Measurements from ENCODE around the gene TM4SF4. TPM values are rescaled to one million over a fixed set of nuclear protein-coding genes. Genes with fewer than 3 reads are reported as not detected.

TM4SF4 gene
- total RNA-seq, 2 experiments from 2014 or later = not detected

GRCh38 chr3:149475451-149476060 lies 1.1 kb downstream of the TM4SF4 start:
- intact Hi-C loops (cut with micrococcal nuclease) = no loop called here
- H3K4me1 Mint-ChIP-seq (ENCODE audit: low read depth) = no peaks in the 10 kb centered on the region
- ChIA-PET CTCF (interaction anchor here (0.6 kb wide), 1 partner anchor 626 kb away, joined by 4 read pairs; no protein-coding TSS in a partner anchor), POLR2A (no interaction called here)
- H3K27ac Mint-ChIP-seq = no peak overlapping the region
- no peaks in the 10 kb centered on the region for H3K9me3 Mint-ChIP-seq
- no peaks in the 10 kb centered on the region for H3K36me3 Mint-ChIP-seq
- H3K4me3 Mint-ChIP-seq = no peak overlapping the region
- peaks cover 1% of the 10 kb centered on the region for H3K27me3 Mint-ChIP-seq
- DNase-seq = no peak

- intact Hi-C loops (cut with micrococcal nuclease) = no loop called here
- no peaks in the 10 kb centered on the region for H3K4me1 Mint-ChIP-seq (ENCODE audit: low read depth)
- no peaks in the 10 kb centered on the region for H3K9me3 Mint-ChIP-seq
- H3K4me3 Mint-ChIP-seq = no peak overlapping the region
- CTCF ChIA-PET = interaction anchor here (0.9 kb wide), 1 partner anchor 121 kb away, joined by 3 read pairs; no protein-coding TSS in a partner anchor
- peaks cover 1% of the 10 kb centered on the region for H3K27me3 Mint-ChIP-seq
- no peak for DNase-seq
- no peaks in the 10 kb centered on the region for H3K36me3 Mint-ChIP-seq
- POLR2A ChIA-PET = no interaction called here
- H3K27ac Mint-ChIP-seq = no peak overlapping the region
These were observed 1.7 kb downstream of the TM4SF4 start for GRCh38 chr3:149476225-149476624.

- H3K27ac Mint-ChIP-seq = no peak overlapping the region
- H3K9me3 Mint-ChIP-seq = no peaks in the 10 kb centered on the region
- H3K4me3 Mint-ChIP-seq = no peak overlapping the region
- POLR2A ChIA-PET = no interaction called here
- intact Hi-C loops (cut with micrococcal nuclease) = loop anchor here (1.0 to 10.0 kb wide), 4 partner anchors 87 to 525 kb away; no protein-coding TSS in a partner anchor
- no peak for DNase-seq
- H3K27me3 Mint-ChIP-seq = no peaks in the 10 kb centered on the region
- no peaks in the 10 kb centered on the region for H3K4me1 Mint-ChIP-seq (ENCODE audit: low read depth)
- no peaks in the 10 kb centered on the region for H3K36me3 Mint-ChIP-seq
- CTCF ChIA-PET = interaction anchor here (0.7 to 1.7 kb wide), 4 partner anchors 10 to 131 kb away, joined by 3 to 5 read pairs (median 4); no protein-coding TSS in a partner anchor
These were observed 5.3 kb downstream of the TM4SF4 start for GRCh38 chr3:149479621-149480325.

DNA sequence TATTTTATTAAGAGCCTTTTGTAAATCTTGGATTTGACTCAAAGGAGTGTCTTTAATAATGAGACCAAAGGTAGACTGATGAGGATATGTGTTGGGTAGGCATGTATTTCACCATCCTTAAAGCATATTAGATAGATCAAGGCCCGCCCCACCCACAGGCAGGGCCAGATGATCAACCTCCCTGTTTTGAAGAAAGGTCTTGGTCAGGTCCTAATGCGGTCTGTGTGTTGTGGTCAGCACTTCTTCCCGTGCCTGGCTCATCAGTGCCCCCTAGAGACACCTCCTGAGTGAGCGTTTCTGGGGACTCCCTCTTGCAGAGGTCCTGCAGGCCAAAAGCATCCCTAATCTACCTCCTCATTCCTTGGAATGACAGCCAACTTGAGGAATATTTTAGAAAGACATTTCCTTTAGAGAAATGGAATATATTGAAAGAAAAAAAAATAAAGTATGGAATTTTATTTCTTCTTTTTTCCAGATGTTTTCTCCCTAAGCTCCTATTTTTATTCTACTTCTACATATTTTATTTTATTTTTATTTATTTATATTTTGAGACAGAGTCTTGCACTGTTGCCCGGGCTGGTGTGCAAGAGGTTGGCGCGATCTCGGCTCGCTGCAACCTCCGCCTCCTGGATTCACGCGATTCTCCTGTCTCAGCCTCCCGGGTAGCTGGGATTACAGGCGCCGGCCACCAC lies 6.0 kb downstream of the TM4SF4 start:
- H3K27me3 Mint-ChIP-seq = no peaks in the 10 kb centered on the region
- POLR2A ChIA-PET = no interaction called here
- intact Hi-C loops (cut with micrococcal nuclease) = loop anchor here (1.0 to 10.0 kb wide), 4 partner anchors 88 to 526 kb away; no protein-coding TSS in a partner anchor
- H3K36me3 Mint-ChIP-seq = no peaks in the 10 kb centered on the region
- no peak overlapping the region for H3K27ac Mint-ChIP-seq
- H3K4me3 Mint-ChIP-seq = no peak overlapping the region
- DNase-seq = peak; percentile 66
- no peaks in the 10 kb centered on the region for H3K4me1 Mint-ChIP-seq (ENCODE audit: low read depth)
- H3K9me3 Mint-ChIP-seq = no peaks in the 10 kb centered on the region
- CTCF ChIA-PET = interaction anchor here (0.6 to 1.7 kb wide), 10 partner anchors 10 to 303 kb away, joined by 3 to 5 read pairs (median 3); no protein-coding TSS in a partner anchor

- Mint-ChIP-seq H3K4me3 (no peak overlapping the region), H3K27me3 (no peaks in the 10 kb centered on the region), H3K9me3 (no peaks in the 10 kb centered on the region), H3K27ac (no peak overlapping the region), H3K4me1 (ENCODE audit: low read depth) (no peaks in the 10 kb centered on the region), H3K36me3 (no peaks in the 10 kb centered on the region)
- CTCF ChIA-PET = interaction anchor here (0.6 to 1.3 kb wide), 8 partner anchors 10 to 302 kb away, joined by 3 to 5 read pairs (median 3); no protein-coding TSS in a partner anchor
- no peak for DNase-seq
- intact Hi-C loops (cut with micrococcal nuclease) = loop anchor here (2.0 to 10.0 kb wide), 3 partner anchors 88 to 526 kb away; no protein-coding TSS in a partner anchor
- POLR2A ChIA-PET = no interaction called here
These were observed 6.6 kb downstream of the TM4SF4 start for GRCh38 chr3:149481056-149481455.

DNA sequence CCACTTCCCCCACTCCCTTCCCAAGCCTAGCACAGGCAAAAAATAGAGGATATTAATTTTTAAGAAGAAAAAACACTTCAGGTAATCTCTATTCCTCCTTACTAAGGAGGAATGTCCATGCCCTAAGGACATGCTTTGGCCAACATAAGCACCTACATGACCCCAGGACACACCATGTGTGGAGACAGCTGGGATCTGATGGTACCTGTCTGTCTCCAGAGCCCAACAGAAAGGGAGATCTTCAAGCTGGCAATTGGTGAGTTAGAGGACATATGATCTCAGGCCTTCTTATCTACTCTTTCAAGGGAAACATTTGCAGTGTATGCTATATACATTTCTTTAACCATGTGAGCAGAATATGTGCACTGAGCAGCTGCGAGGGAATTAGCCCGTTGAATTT lies 7.0 kb downstream of the TM4SF4 start:
- ChIA-PET POLR2A (no interaction called here), CTCF (interaction anchor here (0.9 to 1.0 kb wide), 2 partner anchors 131 to 302 kb away, joined by 3 read pairs; no protein-coding TSS in a partner anchor)
- DNase-seq = no peak
- Mint-ChIP-seq H3K36me3 (no peaks in the 10 kb centered on the region), H3K4me1 (ENCODE audit: low read depth) (no peaks in the 10 kb centered on the region), H3K27ac (no peak overlapping the region), H3K4me3 (no peak overlapping the region), H3K27me3 (no peaks in the 10 kb centered on the region), H3K9me3 (no peaks in the 10 kb centered on the region)
- intact Hi-C loops (cut with micrococcal nuclease) = loop anchor here (2.0 to 10.0 kb wide), 3 partner anchors 89 to 527 kb away; no protein-coding TSS in a partner anchor

GRCh38 chr3:149486726-149487125 lies 12.2 kb downstream of the TM4SF4 start:
- H3K4me3 Mint-ChIP-seq = no peak overlapping the region
- H3K27ac Mint-ChIP-seq = no peak overlapping the region
- ChIA-PET POLR2A (no interaction called here), CTCF (interaction anchor here (0.8 kb wide), 1 partner anchor 13 kb away, joined by 3 read pairs; no protein-coding TSS in a partner anchor)
- H3K27me3 Mint-ChIP-seq = peaks cover 6% of the 10 kb centered on the region
- no peak for DNase-seq
- H3K4me1 Mint-ChIP-seq (ENCODE audit: low read depth) = no peaks in the 10 kb centered on the region
- no peaks in the 10 kb centered on the region for H3K36me3 Mint-ChIP-seq
- intact Hi-C loops (cut with micrococcal nuclease) = loop anchor here (10.0 kb wide), 1 partner anchor 532 kb away; no protein-coding TSS in a partner anchor
- H3K9me3 Mint-ChIP-seq = no peaks in the 10 kb centered on the region

- Mint-ChIP-seq H3K27ac (no peak overlapping the region), H3K4me3 (no peak overlapping the region), H3K4me1 (ENCODE audit: low read depth) (no peaks in the 10 kb centered on the region), H3K36me3 (no peaks in the 10 kb centered on the region), H3K9me3 (no peaks in the 10 kb centered on the region), H3K27me3 (peaks cover 10% of the 10 kb centered on the region)
- DNase-seq = peak; percentile 57
- ChIA-PET CTCF (interaction anchor here (0.6 to 1.0 kb wide), 3 partner anchors 12 to 634 kb away, joined by 3 read pairs; no protein-coding TSS in a partner anchor), POLR2A (no interaction called here)
- intact Hi-C loops (cut with micrococcal nuclease) = loop anchor here (10.0 kb wide), 1 partner anchor 533 kb away; no protein-coding TSS in a partner anchor
These were observed 13.2 kb downstream of the TM4SF4 start for GRCh38 chr3:149487598-149488197.

- H3K27ac Mint-ChIP-seq = no peak overlapping the region
- no peak for DNase-seq
- no peak overlapping the region for H3K4me3 Mint-ChIP-seq
- H3K27me3 Mint-ChIP-seq = peaks cover 17% of the 10 kb centered on the region
- H3K36me3 Mint-ChIP-seq = no peaks in the 10 kb centered on the region
- H3K4me1 Mint-ChIP-seq (ENCODE audit: low read depth) = no peaks in the 10 kb centered on the region
- intact Hi-C loops (cut with micrococcal nuclease) = loop anchor here (10.0 kb wide), 1 partner anchor 534 kb away; no protein-coding TSS in a partner anchor
- ChIA-PET POLR2A (no interaction called here), CTCF (no interaction called here)
- H3K9me3 Mint-ChIP-seq = no peaks in the 10 kb centered on the region
These were observed 14.7 kb downstream of the TM4SF4 start for GRCh38 chr3:149489060-149489690.

- CTCF ChIA-PET = interaction anchor here (0.9 to 1.2 kb wide), 4 partner anchors 10 to 283 kb away, joined by 3 to 5 read pairs (median 3); no protein-coding TSS in a partner anchor
These were observed 15.9 kb downstream of the TM4SF4 start for GRCh38 chr3:149490260-149490971.

More at GRCh38 chr3:149490260-149490971, 15.9 kb downstream of the TM4SF4 start:
- Mint-ChIP-seq H3K4me3 (no peak overlapping the region), H3K9me3 (no peaks in the 10 kb centered on the region), H3K27ac (no peak overlapping the region), H3K36me3 (no peaks in the 10 kb centered on the region), H3K4me1 (ENCODE audit: low read depth) (peaks cover 3% of the 10 kb centered on the region), H3K27me3 (peaks cover 21% of the 10 kb centered on the region)
- POLR2A ChIA-PET = no interaction called here
- intact Hi-C loops (cut with micrococcal nuclease) = no loop called here
- DNase-seq = no peak
